ENCODE data around the gene SPHK2.

- TF ChIP-seq ZNF274 (IDR thresholded peaks at IDR 0.05; ENCODE audit: low read depth, low read length) (no peak), YY1 (IDR thresholded peaks at IDR 0.05; ENCODE audit: insufficient read depth, insufficient read length) (no peak)
These were observed 41.8 kb downstream of the SPHK2 start for GRCh38 chr19:48660852-48661710.
